Measurements from ENCODE around the gene ZNF322.
"Not testable (repeated sequence)": the region's sequence is repeated elsewhere in the genome, so short reads cannot be mapped to it uniquely, and the experiment has no call there.

The ZNF322 gene

GRCh38 chr6:26659042-26659999 is at the start of gene ZNF322:
TSS of gene ZNF322 (minus strand) at chr6:26659746. CDS start at chr6:26638553, 21,193 bp downstream.
- DNase-seq, result peak; percentile 95

- not testable (repeated sequence) for DNase-seq
Measured at GRCh38 chr6:26705780-26706179, 46.2 kb upstream of the ZNF322 start.

GRCh38 chr6:26705352-26705751 is 45.8 kb upstream of the ZNF322 start:
- not testable (repeated sequence) for DNase-seq

- not testable (repeated sequence) for DNase-seq
Measured at GRCh38 chr6:26701023-26701747, 41.6 kb upstream of the ZNF322 start.

DNA sequence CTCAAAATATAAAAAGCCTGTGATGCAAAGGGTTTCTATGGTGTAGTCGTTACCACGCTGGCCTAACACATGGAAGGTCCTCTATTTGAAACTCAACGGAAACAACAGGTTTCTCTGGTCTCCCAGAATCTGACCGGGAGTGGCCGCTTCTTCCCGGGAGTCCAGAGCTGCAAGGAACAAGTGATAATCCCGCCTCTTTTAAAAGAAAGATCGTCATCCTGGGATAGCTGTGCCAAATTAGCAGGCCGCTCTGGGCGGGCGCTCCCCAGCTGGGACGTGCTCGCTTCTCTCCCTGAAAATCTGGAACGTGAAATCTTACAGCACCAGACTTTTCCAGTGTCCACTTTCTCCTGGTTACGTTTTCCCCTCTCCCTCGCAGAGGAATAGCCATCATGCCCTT is 38.0 kb upstream of the ZNF322 start:
- DNase-seq, result not testable (repeated sequence)

- DNase-seq, result not testable (repeated sequence)
Measured at GRCh38 chr6:26689324-26689947, 29.9 kb upstream of the ZNF322 start.

DNA sequence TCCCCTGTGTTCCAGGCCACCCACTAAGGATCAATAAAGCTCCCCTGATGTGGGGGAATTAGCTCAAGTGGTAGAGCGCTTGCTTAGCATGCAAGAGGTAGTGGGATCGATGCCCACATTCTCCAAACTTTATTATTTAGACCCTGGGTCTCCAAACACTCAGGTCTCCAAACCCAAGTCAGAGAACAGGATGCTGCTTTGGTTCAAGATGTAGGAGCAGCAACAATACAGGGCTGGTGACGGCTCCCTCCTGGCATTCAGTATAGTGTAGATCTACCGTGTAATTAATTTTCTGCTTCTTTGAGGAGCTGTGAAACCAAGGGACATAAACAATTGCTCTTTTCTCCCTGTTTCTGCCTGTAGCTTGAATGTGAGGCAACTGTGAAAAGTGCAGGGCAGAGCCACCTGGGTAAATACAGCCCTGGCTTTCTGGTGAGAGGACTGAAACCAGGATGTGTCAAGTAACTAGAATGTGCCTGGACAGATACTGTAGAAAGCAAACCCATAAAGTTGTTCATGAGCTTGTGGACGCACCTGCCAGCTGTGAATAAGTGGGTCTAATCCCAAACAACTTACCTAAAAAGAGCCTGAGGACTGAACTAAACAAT is 23.0 kb upstream of the ZNF322 start:
- not testable (repeated sequence) for DNase-seq

GRCh38 chr6:26673287-26673686 is 13.7 kb upstream of the ZNF322 start:
- DNase-seq, result not testable (repeated sequence)

GRCh38 chr6:26670558-26670957 is 11.0 kb upstream of the ZNF322 start:
- DNase-seq, result not testable (repeated sequence)

DNA sequence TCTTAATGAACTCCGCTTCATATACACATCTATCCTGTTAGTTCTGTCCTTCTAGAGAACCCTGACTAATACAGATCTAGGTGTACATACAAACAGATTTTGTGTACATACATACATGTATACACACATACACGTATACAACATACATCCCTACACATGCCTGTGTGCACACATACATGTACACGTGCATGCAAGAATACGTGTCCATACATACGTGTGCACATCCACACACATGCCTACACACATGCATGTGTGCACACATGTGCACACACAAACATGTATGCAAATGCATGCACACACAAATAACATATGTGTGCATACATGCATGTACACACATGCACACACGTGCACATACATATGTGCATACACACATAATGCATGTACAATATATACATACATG is 10.5 kb upstream of the ZNF322 start:
- not testable (repeated sequence) for DNase-seq

DNA sequence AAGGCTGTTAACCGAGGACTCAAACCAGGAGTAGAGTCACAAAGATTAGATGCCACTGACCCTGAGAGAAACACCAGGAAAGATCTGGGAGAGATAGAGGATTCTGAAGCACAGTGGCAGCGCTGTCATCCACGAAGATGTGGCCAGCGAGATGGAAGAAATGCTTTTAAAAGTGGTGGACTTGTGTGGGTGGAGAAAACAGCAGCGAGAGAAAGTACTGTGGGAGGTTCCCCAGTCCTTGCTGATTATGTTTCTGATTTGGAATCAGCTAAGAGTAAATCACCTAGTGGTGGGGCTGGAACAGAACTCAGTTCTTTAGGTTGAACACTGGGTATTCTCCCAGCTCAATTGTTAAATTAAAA is 435 bp upstream of the ZNF322 start:
- DNase-seq, result peak; percentile 9

- no peak for DNase-seq
Measured at GRCh38 chr6:26657256-26657655, 2.3 kb downstream of the ZNF322 start.

DNA sequence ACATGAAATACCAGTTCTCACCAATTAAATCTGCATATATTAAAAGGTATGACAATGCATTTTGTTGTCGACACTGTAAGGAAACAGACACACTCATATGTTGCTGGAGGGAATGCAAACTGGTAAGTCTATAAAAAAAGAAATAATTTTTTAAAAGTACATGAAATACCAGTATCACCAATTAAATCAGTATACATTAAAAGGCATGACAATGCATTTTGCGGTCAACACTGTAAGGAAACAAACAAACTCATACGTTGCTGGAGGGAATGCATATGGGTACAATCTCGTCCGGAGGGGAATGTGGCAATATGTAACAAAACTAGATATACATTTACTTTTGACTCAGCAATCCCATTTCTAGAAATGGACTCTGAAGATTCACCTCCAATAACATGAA is 6.5 kb downstream of the ZNF322 start:
- no peak for DNase-seq

DNA sequence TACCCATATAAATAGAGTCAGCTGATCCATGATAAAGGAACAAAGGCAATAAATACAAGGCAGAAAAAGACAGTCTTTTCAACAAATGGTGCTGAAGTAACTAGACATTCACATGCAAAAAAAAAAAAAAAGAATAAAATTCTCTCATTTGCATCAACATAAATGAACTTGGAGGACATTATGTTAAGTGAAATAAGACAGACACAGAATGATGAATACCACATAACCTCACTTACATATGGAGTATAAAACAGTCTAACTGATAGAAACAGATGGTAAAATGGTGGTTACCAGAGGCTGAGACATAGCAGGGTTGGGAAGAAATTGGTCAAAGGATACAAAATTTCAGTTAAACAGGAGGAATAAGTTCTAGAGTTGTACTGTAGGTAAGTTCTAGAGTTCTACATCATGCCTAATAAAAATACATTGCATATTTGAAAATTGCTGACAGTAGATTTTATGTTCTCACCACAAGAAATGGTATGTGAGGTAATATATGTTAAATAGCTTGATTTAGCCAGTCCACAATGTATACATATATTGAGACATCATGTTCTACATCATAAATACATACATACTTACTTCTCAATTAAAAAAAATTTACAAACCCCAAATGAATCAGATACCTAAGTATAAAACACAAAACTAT is 8.3 kb downstream of the ZNF322 start:
- DNase-seq, result no peak

DNA sequence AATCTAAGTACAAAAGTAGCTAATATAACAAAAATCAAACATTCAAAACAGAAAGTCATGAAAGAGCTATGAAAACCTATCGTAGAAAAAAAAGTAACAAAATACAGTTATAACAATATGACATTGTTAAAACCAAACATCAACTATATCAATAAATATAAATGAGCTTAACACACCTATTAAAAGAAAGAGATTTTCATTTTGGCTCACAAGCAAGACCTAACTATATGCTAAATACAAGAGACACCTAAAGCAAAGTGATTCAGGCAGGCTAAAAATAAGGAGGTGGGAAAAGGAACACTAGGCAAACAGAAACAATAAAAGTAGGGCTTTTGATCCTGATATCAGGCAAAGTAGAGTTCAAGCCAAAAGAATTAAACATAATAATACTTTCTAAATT is 13.5 kb downstream of the ZNF322 start:
- DNase-seq, result no peak

GRCh38 chr6:26640806-26641205 is 18.7 kb downstream of the ZNF322 start:
- no peak for DNase-seq

- no peak for DNase-seq
Measured at GRCh38 chr6:26629359-26629758, 30.2 kb downstream of the ZNF322 start.

DNA sequence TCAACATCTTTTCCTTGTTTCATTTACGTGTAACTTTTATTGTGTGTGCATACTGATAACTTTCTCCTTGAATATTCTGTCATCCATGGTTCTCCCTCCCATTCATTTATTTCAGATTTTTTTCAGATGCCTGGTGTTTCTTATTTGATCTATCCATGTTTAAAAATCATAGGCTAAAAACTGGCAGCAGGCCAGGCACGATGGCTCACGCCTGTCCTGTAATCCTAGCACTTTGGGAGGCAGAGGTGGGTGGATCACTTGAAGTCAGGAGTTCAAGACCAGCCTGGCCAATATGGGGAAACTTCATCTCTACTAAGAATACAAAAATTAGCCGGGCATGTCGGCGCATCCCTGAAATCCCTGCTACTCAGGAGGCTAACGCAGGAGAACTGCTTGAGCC is 31.7 kb downstream of the ZNF322 start:
- no peak for DNase-seq

DNA sequence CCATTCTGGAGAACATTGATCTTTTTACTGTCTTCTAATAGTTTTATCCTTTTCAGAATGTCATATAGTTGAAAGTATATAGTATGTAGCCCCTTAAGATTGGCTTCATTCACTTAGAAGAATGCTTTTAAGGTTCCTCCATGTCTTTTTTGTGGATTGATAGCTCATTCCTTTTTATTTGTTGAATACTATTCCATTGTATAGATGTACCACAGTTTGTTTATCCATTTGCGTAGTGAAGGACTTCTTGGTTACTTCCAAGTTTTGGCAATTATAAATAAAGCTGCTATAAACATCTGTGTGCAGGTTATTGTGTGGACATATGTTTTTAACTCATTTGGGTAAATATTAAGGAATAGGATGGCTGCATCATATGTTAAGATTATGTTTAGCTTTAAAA is 35.0 kb downstream of the ZNF322 start:
- no peak for DNase-seq

GRCh38 chr6:26623339-26623859 is 36.1 kb downstream of the ZNF322 start:
- DNase-seq, result no peak

DNA sequence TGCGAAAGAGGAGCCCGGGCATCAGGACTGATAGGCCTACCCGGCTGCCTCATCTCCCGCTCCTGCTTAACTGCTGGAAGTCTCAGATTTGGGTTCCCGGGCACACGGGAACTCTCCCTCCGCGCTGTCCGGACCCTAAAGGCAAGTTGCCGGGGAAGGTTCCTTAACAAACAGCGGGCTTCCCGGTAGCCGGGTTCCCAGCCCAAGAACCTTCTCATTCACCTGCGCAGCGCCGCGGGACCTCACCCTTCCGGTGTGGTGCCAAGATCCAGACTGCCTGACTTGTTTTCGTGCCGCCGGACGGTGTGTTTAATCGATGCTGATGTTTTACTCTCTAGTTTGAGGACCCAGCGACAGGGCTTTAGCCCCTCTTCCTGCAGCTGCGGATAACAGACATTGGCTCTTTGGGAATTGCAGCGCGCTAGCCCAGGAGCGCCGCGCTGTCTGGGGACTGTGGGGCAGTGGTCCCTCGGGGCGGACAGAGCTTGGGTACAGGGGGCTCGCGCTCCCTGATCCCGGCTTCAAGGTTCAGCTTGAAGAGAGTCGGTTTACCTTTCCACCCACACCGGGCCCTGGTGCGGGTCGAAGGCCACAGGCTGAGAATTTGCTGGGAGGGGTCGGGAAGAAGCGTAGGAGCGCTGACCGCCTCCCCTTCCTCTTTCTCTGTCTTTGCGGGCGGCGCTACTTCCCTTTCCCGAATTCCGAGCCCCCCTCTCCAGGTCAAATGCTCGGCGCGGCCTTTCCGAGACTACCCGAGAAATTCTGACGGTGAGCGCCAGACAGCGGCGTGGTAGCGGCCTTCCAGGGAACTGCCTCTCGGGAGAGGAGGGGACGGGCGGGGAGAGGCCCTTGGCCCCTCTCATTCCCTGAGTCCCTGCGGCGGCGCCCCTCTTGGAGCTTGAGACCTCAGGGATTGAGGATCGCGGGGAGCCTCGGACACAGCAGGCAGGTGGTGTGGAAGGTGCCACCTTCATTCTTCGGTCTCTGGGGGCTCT is 45.6 kb downstream of the ZNF322 start:
- no peak for DNase-seq

All from activated CD4-positive, alpha-beta T cell treated with anti-CD3 and anti-CD28 coated beads, Interleukin-10, Interleukin-2, amounts not matched to agents 100 ng/mL and 50 ng/mL, durations not matched to agents 16 hours and 8 hours (primary cell).